Caco-2 (cell line): ENCODE data around the gene RRP1B. TPM values are rescaled to one million over a fixed set of nuclear protein-coding genes. Genes with fewer than 3 reads are reported as not detected.

Source experiments
- BruUV-seq: library from RNA; stranded (reverse); fragments of 400-500 nt; replicated peaks from 2 replicates; lab custom pipeline; 2021; lab: Mats Ljungman, UMichigan
- CTCF ChIA-PET: fragments of 300-600 bp; sonication (Branson Sonifier 250); formaldehyde crosslinking; loops from one replicate; lab custom pipeline; 2022; ENCODE audit warnings: antibody characterized with exemption; lab: Charles Lee
- POLR2A ChIA-PET: fragments of 300-600 bp; sonication (Branson Sonifier 250); formaldehyde crosslinking; loops from one replicate; lab custom pipeline; 2022; ENCODE audit warnings: antibody characterized with exemption; lab: Charles Lee
- DNase-seq, 2 experiments: peaks; one replicate each; pipeline versions ENCODE4 v3.0.0 to v3.0.0-alpha.2; 2020 to 2022
- H3K27me3 ChIP-seq: replicated peaks from 2 replicates; pipeline ENCODE4 v1.6.0; 2011; ENCODE audit warnings: low read length; ENCODE audit not compliant: control insufficient read depth, insufficient read depth
- H3K36me3 ChIP-seq: 2 replicates; pipeline ENCODE4 v1.5.1; 2011; ENCODE audit warnings: low read length; ENCODE audit not compliant: control insufficient read depth, insufficient read depth
- H3K4me1 ChIP-seq: fragments of 250-450 bp; sonication (Bioruptor Pico); 2 replicates; pipeline ENCODE4 v1.5.1; 2020; ENCODE audit warnings: mild to moderate bottlenecking
- H3K4me3 ChIP-seq: 2 replicates; pipeline ENCODE4 v1.5.1; 2011; ENCODE audit warnings: low read depth, mild to moderate bottlenecking, control low read depth, low read length
- H3K9me3 ChIP-seq: fragments of 250-450 bp; sonication (Bioruptor Pico); 2 replicates; pipeline ENCODE4 v1.5.1; 2020; ENCODE audit warnings: mild to moderate bottlenecking, moderate library complexity
- H3K27ac Mint-ChIP-seq: one replicate; pipeline ENCODE4 v1.8.0; 2022; ENCODE audit warnings: mixed read lengths; ENCODE audit not compliant: unreplicated experiment
- H3K27me3 Mint-ChIP-seq: one replicate; pipeline ENCODE4 v1.8.0; 2022; ENCODE audit warnings: mixed read lengths; ENCODE audit not compliant: insufficient read depth, unreplicated experiment
- H3K36me3 Mint-ChIP-seq: one replicate; pipeline ENCODE4 v1.8.0; 2022; ENCODE audit warnings: mild to moderate bottlenecking, mixed read lengths; ENCODE audit not compliant: insufficient read depth, unreplicated experiment
- H3K4me1 Mint-ChIP-seq: one replicate; pipeline ENCODE4 v1.8.0; 2022; ENCODE audit warnings: low read depth, mixed read lengths; ENCODE audit not compliant: unreplicated experiment
- H3K4me3 Mint-ChIP-seq: one replicate; pipeline ENCODE4 v1.8.0; 2022; ENCODE audit warnings: mild to moderate bottlenecking, moderate library complexity, mixed read lengths; ENCODE audit not compliant: unreplicated experiment
- H3K9me3 Mint-ChIP-seq: one replicate; pipeline ENCODE4 v1.8.0; 2022; ENCODE audit warnings: mixed read lengths; ENCODE audit not compliant: unreplicated experiment
- CTCF ChIP-seq, 2 experiments: fragments of 200-600 bp in 1 of 2; IDR thresholded peaks; 1 replicate in 1 of 2; 2 replicates in 1 of 2; pipeline versions ENCODE4 v1.5.1 to v1.8.0; 2011 to 2022; ENCODE audit warnings: antibody characterized with exemption in 1 of 2, control low read depth in 1 of 2, inconsistent platforms in 1 of 2, low read depth in 1 of 2, low read length in 1 of 2, mild to moderate bottlenecking in 1 of 2, moderate library complexity in 1 of 2; ENCODE audit not compliant: insufficient read depth in 1 of 2, severe bottlenecking in 1 of 2, unreplicated experiment in 1 of 2
- intact Hi-C: fragments of 100-400 bp; cut with micrococcal nuclease; formaldehyde crosslinking; loops from one replicate; pipeline ENCODE4 v1.10.0; 2022; ENCODE audit not compliant: unreplicated experiment
- total RNA-seq: library from RNA; stranded (reverse); gene quantifications from 2 replicates; pipeline ENCODE4 v1.2.3, GENCODE V29; 2022

The RRP1B gene
- total RNA-seq, 1 experiment from 2014 or later, result 49.5 TPM

GRCh38 chr21:43643193-43643592 is 16.2 kb upstream of the RRP1B start:
- H3K4me1 Mint-ChIP-seq, result peaks cover 44% of the 10 kb centered on the region
- TF ChIP-seq CTCF (IDR thresholded peaks at IDR 0.05; ENCODE audit: insufficient read depth in 1 of 2, low read depth in 1 of 2, low read length in 1 of 2, severe bottlenecking in 1 of 2, unreplicated experiment in 1 of 2), result no peak
- Histone ChIP-seq H3K4me3 (no peak overlapping the region), H3K27me3 (no peaks in the 10 kb centered on the region), H3K36me3 (no peaks in the 10 kb centered on the region; the same call in 1 of the 2 replicates), H3K4me1 (peaks cover 49% of the 10 kb centered on the region), H3K9me3 (no peaks in the 10 kb centered on the region)
- POLR2A ChIA-PET, result no interaction called here
- H3K36me3 Mint-ChIP-seq, result peaks cover 27% of the 10 kb centered on the region
- no peaks in the 10 kb centered on the region for H3K27me3 Mint-ChIP-seq
- intact Hi-C loops, result no loop called here
- H3K9me3 Mint-ChIP-seq, result no peaks in the 10 kb centered on the region
- no peak overlapping the region for H3K4me3 Mint-ChIP-seq
- H3K27ac Mint-ChIP-seq, result peak overlapping the region; percentile 82
- DNase-seq, result no peak
- CTCF ChIA-PET, result no interaction called here
- BruUV-seq, result no TSS peak

DNA sequence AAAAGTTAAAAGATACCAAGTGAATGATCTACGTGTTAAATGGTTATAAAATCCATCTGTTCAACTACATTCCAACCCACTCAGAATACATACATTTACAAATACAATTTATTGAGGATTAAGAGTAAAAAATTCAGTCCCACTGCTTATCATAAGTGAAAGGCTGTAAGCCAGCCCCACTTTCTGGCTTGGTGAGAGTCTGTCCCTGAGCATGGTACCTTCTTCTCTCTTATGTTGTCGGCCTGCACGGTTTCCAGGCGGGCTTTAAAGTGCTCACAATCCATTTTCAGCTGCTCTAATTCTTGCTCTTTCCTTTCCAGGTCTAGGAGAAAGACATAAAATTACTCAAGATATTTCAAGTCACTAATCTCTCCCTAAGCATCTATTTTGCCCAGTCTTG is 15.3 kb upstream of the RRP1B start:
- POLR2A ChIA-PET, result no interaction called here
- H3K4me1 Mint-ChIP-seq, result peaks cover 37% of the 10 kb centered on the region

GRCh38 chr21:43644609-43645008 is 14.8 kb upstream of the RRP1B start:
- BruUV-seq, result no TSS peak
- Mint-ChIP-seq H3K27me3 (no peaks in the 10 kb centered on the region), H3K27ac (peak overlapping the region; percentile 82), H3K4me3 (no peak overlapping the region), H3K36me3 (peaks cover 17% of the 10 kb centered on the region), H3K9me3 (no peaks in the 10 kb centered on the region), H3K4me1 (peaks cover 32% of the 10 kb centered on the region)
- Histone ChIP-seq H3K36me3 (no peaks in the 10 kb centered on the region; the same call in 1 of the 2 replicates), H3K27me3 (no peaks in the 10 kb centered on the region), H3K4me1 (peaks cover 39% of the 10 kb centered on the region), H3K9me3 (no peaks in the 10 kb centered on the region), H3K4me3 (no peak overlapping the region)
- ChIA-PET POLR2A (no interaction called here), CTCF (interaction anchor here (2.1 kb wide), 1 partner anchor 33 kb away, joined by 11 read pairs; no protein-coding TSS in a partner anchor)
- intact Hi-C loops, result loop anchor here (1.0 to 5.0 kb wide), 4 partner anchors 18 to 722 kb away; no protein-coding TSS in a partner anchor
- no peak for TF ChIP-seq CTCF (IDR thresholded peaks at IDR 0.05; ENCODE audit: insufficient read depth in 1 of 2, low read depth in 1 of 2, low read length in 1 of 2, severe bottlenecking in 1 of 2, unreplicated experiment in 1 of 2)
- no peak for DNase-seq

More for the DNA sequence above, 15.3 kb upstream of the RRP1B start:
- Mint-ChIP-seq H3K4me3 (no peak overlapping the region), H3K36me3 (peaks cover 21% of the 10 kb centered on the region), H3K27ac (peak overlapping the region; percentile 82), H3K9me3 (no peaks in the 10 kb centered on the region), H3K27me3 (no peaks in the 10 kb centered on the region)
- DNase-seq, result no peak
- Histone ChIP-seq H3K27me3 (no peaks in the 10 kb centered on the region), H3K4me3 (no peak overlapping the region), H3K36me3 (no peaks in the 10 kb centered on the region; the same call in 1 of the 2 replicates), H3K4me1 (peaks cover 44% of the 10 kb centered on the region), H3K9me3 (no peaks in the 10 kb centered on the region)
- no peak for TF ChIP-seq CTCF (IDR thresholded peaks at IDR 0.05; ENCODE audit: insufficient read depth in 1 of 2, low read depth in 1 of 2, low read length in 1 of 2, severe bottlenecking in 1 of 2, unreplicated experiment in 1 of 2)
- intact Hi-C loops, result loop anchor here (2.0 kb wide), 1 partner anchor 17 kb away; no protein-coding TSS in a partner anchor
- CTCF ChIA-PET, result no interaction called here
- no TSS peak for BruUV-seq
